ENCODE data around the gene AMPD3.

- TF ChIP-seq POLR2A (IDR thresholded peaks at IDR 0.05; ENCODE audit: low read depth) (no peak), CTCF (IDR thresholded peaks at IDR 0.05) (no peak), POLR2AphosphoS5 (IDR thresholded peaks at IDR 0.05) (no peak), EP300 (IDR thresholded peaks at IDR 0.05) (no peak)
These were observed 65.5 kb downstream of the AMPD3 start for GRCh38 chr11:10520562-10520961.
